AG10803 (cell line): ENCODE results near the gene DYNC1LI2.
A peak's percentile ranks its signal among the peaks of the same experiment; 100 is the strongest.
"Not testable (repeated sequence)": the region's sequence is repeated elsewhere in the genome, so short reads cannot be mapped to it uniquely, and the experiment has no call there.

Experiments
- DNase-seq: peaks from one replicate; pipeline ENCODE4 v3.0.0; 2010; ENCODE audit warnings: low read depth
- H3K4me3 ChIP-seq: 2 replicates; pipeline ENCODE4 v1.5.1; 2011; ENCODE audit warnings: mild to moderate bottlenecking, low read length, control low read depth
- CTCF ChIP-seq: conservative IDR thresholded peaks from 2 replicates; pipeline ENCODE4 v1.5.1; 2011; ENCODE audit warnings: mild to moderate bottlenecking, low read length, control low read depth, inconsistent platforms

DYNC1LI2 gene

GRCh38 chr16:66692341-66692740 is 59.1 kb downstream of the DYNC1LI2 start:
- H3K4me3 ChIP-seq = no peak overlapping the region
- no peak for TF ChIP-seq CTCF
- no peak for DNase-seq

GRCh38 chr16:66691234-66691633 is 60.2 kb downstream of the DYNC1LI2 start:
- no peak for TF ChIP-seq CTCF
- DNase-seq = no peak
- H3K4me3 ChIP-seq = no peak overlapping the region

- no peak for DNase-seq
- no peak for TF ChIP-seq CTCF
- no peak overlapping the region for H3K4me3 ChIP-seq
These were observed 61.1 kb downstream of the DYNC1LI2 start for GRCh38 chr16:66690106-66690847.

GRCh38 chr16:66689282-66689681 is 62.1 kb downstream of the DYNC1LI2 start:
- DNase-seq = no peak
- no peak for TF ChIP-seq CTCF
- H3K4me3 ChIP-seq = no peak overlapping the region

- TF ChIP-seq CTCF = no peak
- DNase-seq = no peak
- no peak overlapping the region for H3K4me3 ChIP-seq
These were observed 63.3 kb downstream of the DYNC1LI2 start for GRCh38 chr16:66687906-66688625.

GRCh38 chr16:66685501-66686115 is 65.8 kb downstream of the DYNC1LI2 start:
- H3K4me3 ChIP-seq, DNase-seq: not testable (repeated sequence)

GRCh38 chr16:66682271-66682670 is 69.1 kb downstream of the DYNC1LI2 start:
- H3K4me3 ChIP-seq = no peak overlapping the region
- TF ChIP-seq CTCF = 0 out of 2 replicates have a peak, but pooled peaks have one; percentile 3
- peak; percentile 51 for DNase-seq
